Colonic mucosa (tissue), 4 donors: ENCODE results near the gene ZNF71. TPM values are rescaled to one million over a fixed set of nuclear protein-coding genes. Genes with fewer than 3 reads are reported as not detected.

ENCODE experiments used
- DNase-seq: peaks from one replicate; pipeline ENCODE4 v3.0.0-alpha.2; 2020
- H3K27ac ChIP-seq: fragments of 200-600 bp; one replicate; pipeline ENCODE4 v1.8.0; 2021
- H3K27me3 ChIP-seq: fragments of 200-600 bp; one replicate; pipeline ENCODE4 v1.8.0; 2021
- H3K36me3 ChIP-seq: fragments of 200-600 bp; one replicate; pipeline ENCODE4 v1.8.0; 2021
- H3K4me1 ChIP-seq: fragments of 200-600 bp; one replicate; pipeline ENCODE4 v1.8.0; 2021; ENCODE audit warnings: mild to moderate bottlenecking
- H3K4me3 ChIP-seq: fragments of 200-600 bp; one replicate; pipeline ENCODE4 v1.8.0; 2021
- H3K9ac ChIP-seq, 2 donors: one replicate each; pipeline ENCODE4 v1.7.0; 2013; ENCODE audit warnings: control low read depth in 2 of 2, low read depth in 2 of 2, low read length in 2 of 2
- H3K9me3 ChIP-seq: fragments of 200-600 bp; one replicate; pipeline ENCODE4 v1.8.0; 2021
- CTCF ChIP-seq: fragments of 200-600 bp; IDR thresholded peaks from one replicate; pipeline ENCODE4 v1.8.0; 2022; ENCODE audit warnings: antibody characterized with exemption, mild to moderate bottlenecking
- intact Hi-C: fragments of 100-400 bp; cut with DNase I; formaldehyde crosslinking; loops from one replicate; pipeline ENCODE4 v1.14.1; 2022
- total RNA-seq, 2 donors: library from RNA; stranded (reverse); fragmentation: NEBNext Ultra II Directional in 1 of 2; extraction: Animal tissue kit (Norgen Biotek cat#: 25700) in 1 of 2; gene quantifications; one replicate each; pipeline ENCODE4 v1.2.1, GENCODE V29; 2021
- donor health status: healthy.
- donor health status: DM: no; HTN: no; CAD: no.
- donor health status: DM: no; HTN: no; CAD: no.

ZNF71 gene
- total RNA-seq, 2 donors from 2014 or later: 2.6 to 3.9 TPM

GRCh38 chr19:56660381-56661107 is 65.4 kb downstream of the ZNF71 start:
- no peaks in the 10 kb centered on the region for H3K9me3 ChIP-seq
- no peaks in the 10 kb centered on the region for H3K36me3 ChIP-seq
- no peak overlapping the region for H3K9ac ChIP-seq
- no peak overlapping the region for H3K4me3 ChIP-seq
- intact Hi-C loops: no loop called here
- no peak for TF ChIP-seq CTCF
- no peak overlapping the region for H3K27ac ChIP-seq
- no peaks in the 10 kb centered on the region for H3K4me1 ChIP-seq
- H3K27me3 ChIP-seq: no peaks in the 10 kb centered on the region
- no peak for DNase-seq

- Histone ChIP-seq H3K4me3 (no peak overlapping the region), H3K36me3 (no peaks in the 10 kb centered on the region), H3K4me1 (no peaks in the 10 kb centered on the region), H3K27me3 (no peaks in the 10 kb centered on the region), H3K9me3 (no peaks in the 10 kb centered on the region), H3K9ac (no peak overlapping the region), H3K27ac (no peak overlapping the region)
- intact Hi-C loops: no loop called here
- DNase-seq: no peak
- no peak for TF ChIP-seq CTCF
These were observed 66.1 kb downstream of the ZNF71 start for GRCh38 chr19:56661248-56661647.

GRCh38 chr19:56663931-56664500 is 68.9 kb downstream of the ZNF71 start:
- no peak overlapping the region for H3K9ac ChIP-seq
- intact Hi-C loops: no loop called here
- DNase-seq: no peak
- no peaks in the 10 kb centered on the region for H3K4me1 ChIP-seq
- H3K27me3 ChIP-seq: no peaks in the 10 kb centered on the region
- no peaks in the 10 kb centered on the region for H3K36me3 ChIP-seq
- H3K4me3 ChIP-seq: no peak overlapping the region
- no peak for TF ChIP-seq CTCF
- H3K27ac ChIP-seq: no peak overlapping the region
- H3K9me3 ChIP-seq: no peaks in the 10 kb centered on the region

GRCh38 chr19:56664511-56664910 is 69.4 kb downstream of the ZNF71 start:
- TF ChIP-seq CTCF: no peak
- H3K9me3 ChIP-seq: no peaks in the 10 kb centered on the region
- no peaks in the 10 kb centered on the region for H3K36me3 ChIP-seq
- no peak for DNase-seq
- no peak overlapping the region for H3K27ac ChIP-seq
- H3K9ac ChIP-seq: no peak overlapping the region
- no peak overlapping the region for H3K4me3 ChIP-seq
- H3K4me1 ChIP-seq: no peaks in the 10 kb centered on the region
- H3K27me3 ChIP-seq: no peaks in the 10 kb centered on the region
- intact Hi-C loops: no loop called here

- Histone ChIP-seq H3K36me3 (no peaks in the 10 kb centered on the region), H3K4me3 (no peak overlapping the region), H3K9ac (no peak overlapping the region), H3K9me3 (no peaks in the 10 kb centered on the region), H3K27ac (no peak overlapping the region), H3K4me1 (no peaks in the 10 kb centered on the region), H3K27me3 (no peaks in the 10 kb centered on the region)
- TF ChIP-seq CTCF: no peak
- intact Hi-C loops: no loop called here
- no peak for DNase-seq
These were observed 72.3 kb downstream of the ZNF71 start for GRCh38 chr19:56667311-56667870.
